ENCODE data around the gene ERO1A. TPM values are rescaled to one million over a fixed set of nuclear protein-coding genes. Genes with fewer than 3 reads are reported as not detected.

Gene ERO1A
- polyA plus RNA-seq, 1 donor from 2014 or later = 45.7 TPM

GRCh38 chr14:52660325-52660724 lies 35.0 kb downstream of the ERO1A start:
- Histone ChIP-seq H3K27ac (ENCODE audit: low read length) (no peak overlapping the region), H3K79me2 (replicated peaks; ENCODE audit: insufficient read depth, low read length) (no peaks in the 10 kb centered on the region), H3K4me3 (ENCODE audit: low read length) (no peak overlapping the region), H3K4me2 (ENCODE audit: low read length) (no peak overlapping the region), H3K36me3 (ENCODE audit: insufficient read depth, low read length) (no peaks in the 10 kb centered on the region), H2AFZ (ENCODE audit: low read depth, low read length) (no peak overlapping the region), H3K27me3 (ENCODE audit: insufficient read depth, low read depth, low read length) (no peaks in the 10 kb centered on the region), H3K9me3 (ENCODE audit: low read length) (no peaks in the 10 kb centered on the region), H3F3A (ENCODE audit: insufficient read depth, low read length, poor library complexity, severe bottlenecking) (no peaks in the 10 kb centered on the region), H4K20me1 (ENCODE audit: insufficient read depth) (no peaks in the 10 kb centered on the region), H3K9ac (ENCODE audit: low read length) (no peak overlapping the region), H3K9me2 (ENCODE audit: insufficient read depth, low read length) (no peaks in the 10 kb centered on the region)
- no peak for TF ChIP-seq REST (IDR thresholded peaks at IDR 0.05; ENCODE audit: borderline replicate concordance)
- TF ChIP-seq CTCF (IDR thresholded peaks at IDR 0.05; ENCODE audit: poor library complexity, severe bottlenecking) = no peak
- TF ChIP-seq EP300 (conservative IDR thresholded peaks at IDR 0.05; ENCODE audit: poor library complexity, severe bottlenecking) = no peak
- no peak for TF ChIP-seq MXI1 (conservative IDR thresholded peaks at IDR 0.05; ENCODE audit: poor library complexity, severe bottlenecking)

- Histone ChIP-seq H3F3A (ENCODE audit: insufficient read depth, low read length, poor library complexity, severe bottlenecking) (no peaks in the 10 kb centered on the region), H3K36me3 (ENCODE audit: insufficient read depth, low read length) (no peaks in the 10 kb centered on the region), H3K27ac (ENCODE audit: low read length) (no peak overlapping the region), H4K20me1 (ENCODE audit: insufficient read depth) (no peaks in the 10 kb centered on the region), H3K4me3 (ENCODE audit: low read length) (no peak overlapping the region), H3K79me2 (replicated peaks; ENCODE audit: insufficient read depth, low read length) (no peaks in the 10 kb centered on the region), H3K9ac (ENCODE audit: low read length) (no peak overlapping the region), H3K9me2 (ENCODE audit: insufficient read depth, low read length) (no peaks in the 10 kb centered on the region), H3K27me3 (ENCODE audit: insufficient read depth, low read depth, low read length) (no peaks in the 10 kb centered on the region), H3K9me3 (ENCODE audit: low read length) (no peaks in the 10 kb centered on the region), H2AFZ (ENCODE audit: low read depth, low read length) (no peak overlapping the region), H3K4me2 (ENCODE audit: low read length) (no peak overlapping the region)
- TF ChIP-seq TAF1 (IDR thresholded peaks at IDR 0.05; ENCODE audit: low read depth) (no peak), RAD21 (conservative IDR thresholded peaks at IDR 0.05) (no peak), CTCF (IDR thresholded peaks at IDR 0.05; ENCODE audit: poor library complexity, severe bottlenecking) (no peak)
These were observed 38.5 kb downstream of the ERO1A start for GRCh38 chr14:52656905-52657304.

- H3F3A ChIP-seq (ENCODE audit: insufficient read depth, low read length, poor library complexity, severe bottlenecking) = no peaks in the 10 kb centered on the region
- no peaks in the 10 kb centered on the region for H4K20me1 ChIP-seq (ENCODE audit: insufficient read depth)
- H3K79me2 ChIP-seq (replicated peaks; ENCODE audit: insufficient read depth, low read length) = no peaks in the 10 kb centered on the region
- no peak overlapping the region for H3K9ac ChIP-seq (ENCODE audit: low read length)
- no peak overlapping the region for H2AFZ ChIP-seq (ENCODE audit: low read depth, low read length)
- H3K27me3 ChIP-seq (ENCODE audit: insufficient read depth, low read depth, low read length) = no peaks in the 10 kb centered on the region
- H3K27ac ChIP-seq (ENCODE audit: low read length) = no peak overlapping the region
- no peaks in the 10 kb centered on the region for H3K9me3 ChIP-seq (ENCODE audit: low read length)
- H3K4me3 ChIP-seq (ENCODE audit: low read length) = no peak overlapping the region
- H3K9me2 ChIP-seq (ENCODE audit: insufficient read depth, low read length) = no peaks in the 10 kb centered on the region
- no peak overlapping the region for H3K4me2 ChIP-seq (ENCODE audit: low read length)
- TF ChIP-seq REST (IDR thresholded peaks at IDR 0.05; ENCODE audit: borderline replicate concordance) (no peak), CTCF (IDR thresholded peaks at IDR 0.05; ENCODE audit: poor library complexity, severe bottlenecking) (no peak), EZH2 (IDR thresholded peaks at IDR 0.05; ENCODE audit: borderline replicate concordance, insufficient read depth, low read length, poor library complexity, severe bottlenecking) (no peak), SMC3 (conservative IDR thresholded peaks at IDR 0.05; ENCODE audit: poor library complexity) (no peak), RAD21 (conservative IDR thresholded peaks at IDR 0.05) (no peak)
- peaks cover 8% of the 10 kb centered on the region for H3K36me3 ChIP-seq (ENCODE audit: insufficient read depth, low read length)
These were observed 44.6 kb downstream of the ERO1A start for GRCh38 chr14:52650774-52651173.

All from neural cell (in vitro differentiated cells).